K562 (cell line): ENCODE results near the gene ARV1. TPM values are rescaled to one million over a fixed set of nuclear protein-coding genes. Genes with fewer than 3 reads are reported as not detected.

Source experiments
- ATAC-seq: fragments of 200-7000 bp; cut with Tn5 transposase; 3 replicates; pipeline ENCODE4 v1.9.1; 2020; ENCODE audit warnings: moderate library complexity
- BruUV-seq: library from RNA; stranded (reverse); fragments of 400-500 nt; replicated peaks from 2 replicates; lab custom pipeline; 2021; lab: Mats Ljungman, UMichigan
- CTCF ChIA-PET: fragments of 300-600 bp; formaldehyde crosslinking; extraction: SDS; loops from one replicate; lab custom pipeline; 2021; ENCODE audit warnings: low intra/inter-chr PET ratio; lab: Yijun Ruan, JAX
- POLR2A ChIA-PET: fragments of 300-600, 350-650 bp; sonication (Branson Sonifier 250); formaldehyde crosslinking; extraction: SDS; loops from one replicate; lab custom pipeline; 2021; ENCODE audit warnings: antibody characterized with exemption, inconsistent platforms; lab: Yijun Ruan, JAX
- DNase-seq, 4 experiments: peaks; one replicate each; pipeline versions ENCODE4 v3.0.0 to v3.0.0-alpha.2; 2011 to 2018; ENCODE audit warnings: low spot score in 3 of 4, mixed read lengths in 3 of 4; ENCODE audit errors: extremely low read depth in 1 of 4
- FAIRE-seq: peaks from 2 replicates; lab custom pipeline; 2011; peaks lifted over from hg19 to GRCh38; lab: Jason Lieb, UNC
- H2AFZ ChIP-seq: 2 replicates; pipeline ENCODE4 v1.6.0; 2011; ENCODE audit warnings: low read depth, low read length, control low read depth, inconsistent platforms
- H3K27ac ChIP-seq: fragments of 200-600 bp; 3 replicates; pipeline ENCODE4 v1.8.0; 2011; ENCODE audit warnings: low read depth, mild to moderate bottlenecking, control low read depth, inconsistent platforms, low read length, moderate library complexity, mixed read lengths; ENCODE audit errors: extremely low read depth
- H3K27me3 ChIP-seq, 2 experiments: fragments of 300-600 bp in 1 of 2; 2 replicates in 1 of 2; 3 replicates in 1 of 2; pipeline versions ENCODE4 v1.6.0 to v1.8.0; 2011; ENCODE audit warnings: inconsistent platforms in 2 of 2, low read length in 2 of 2, mild to moderate bottlenecking in 1 of 2, mixed read lengths in 1 of 2, moderate library complexity in 1 of 2; ENCODE audit not compliant: control insufficient read depth in 2 of 2, insufficient read depth in 2 of 2
- H3K36me3 ChIP-seq: fragments of 300-600 bp; 3 replicates; pipeline ENCODE4 v1.8.0; 2011; ENCODE audit warnings: mild to moderate bottlenecking, low read length, inconsistent platforms; ENCODE audit not compliant: control insufficient read depth, insufficient read depth
- H3K4me1 ChIP-seq, 2 experiments: fragments of 200-600 bp in 1 of 2; replicated peaks in 1 of 2; 2 replicates in 1 of 2; 3 replicates in 1 of 2; pipeline versions ENCODE4 v1.5.1 to v1.8.0; 2011; ENCODE audit warnings: inconsistent platforms in 2 of 2, low read length in 2 of 2, mild to moderate bottlenecking in 1 of 2, mixed read lengths in 1 of 2, moderate library complexity in 1 of 2; ENCODE audit not compliant: control insufficient read depth in 2 of 2, insufficient read depth in 2 of 2
- H3K4me2 ChIP-seq: 2 replicates; pipeline ENCODE4 v1.6.1; 2011; ENCODE audit warnings: low read length, control low read depth, inconsistent platforms, mixed read lengths; ENCODE audit not compliant: insufficient read depth
- H3K4me3 ChIP-seq: fragments of 200-600 bp; sonication (generic), shearing (Covaris generic); 2 replicates; pipeline ENCODE4 v1.5.1; 2016; ENCODE audit warnings: control low read depth, inconsistent platforms
- H3K79me2 ChIP-seq: fragments of 200-600 bp; 3 replicates; pipeline ENCODE4 v1.8.0; 2011; ENCODE audit warnings: low read length, inconsistent platforms; ENCODE audit not compliant: control insufficient read depth, insufficient read depth
- H3K9ac ChIP-seq, 2 experiments: 2 replicates each; pipeline versions ENCODE4 v1.6.0 to v1.6.1; 2011; ENCODE audit warnings: low read depth in 2 of 2, low read length in 2 of 2, control low read depth in 1 of 2, inconsistent platforms in 1 of 2, mild to moderate bottlenecking in 1 of 2, mixed read lengths in 1 of 2; ENCODE audit not compliant: insufficient read depth in 1 of 2
- H3K9me1 ChIP-seq: one replicate; pipeline ENCODE4 v1.6.0; 2011; ENCODE audit warnings: inconsistent platforms, mild to moderate bottlenecking, low read length, moderate library complexity; ENCODE audit not compliant: control insufficient read depth, insufficient read depth
- H3K9me3 ChIP-seq: replicated peaks from 2 replicates; pipeline ENCODE4 v1.5.1; 2011; ENCODE audit warnings: low read depth, low read length, inconsistent platforms; ENCODE audit not compliant: control insufficient read depth, insufficient read depth
- H4K20me1 ChIP-seq: replicated peaks from 2 replicates; pipeline ENCODE4 v1.6.1; 2011; ENCODE audit warnings: low read length, inconsistent platforms, mixed read lengths; ENCODE audit not compliant: control insufficient read depth, insufficient read depth
- ADNP ChIP-seq: fragments of 200-800 bp; sonication (Bioruptor generic); IDR thresholded peaks from 2 replicates; pipeline ENCODE4 v1.6.1; 2016; ENCODE audit warnings: missing genetic modification characterization, missing compliant biosample characterization
- ARID3A ChIP-seq: IDR thresholded peaks from 2 replicates; pipeline ENCODE4 v1.6.1; 2012; ENCODE audit warnings: low read depth, low read length, improper control_type of control experiment, borderline replicate concordance
- CBFA2T3 ChIP-seq: fragments of 450-650 bp; IDR thresholded peaks from 2 replicates; pipeline ENCODE4 v1.6.1; 2017
- ELF2 ChIP-seq: fragments of 250-450 bp; sonication (Bioruptor Pico); IDR thresholded peaks from 2 replicates; pipeline ENCODE4 v1.5.0; 2021; ENCODE audit warnings: mild to moderate bottlenecking
- EP300 ChIP-seq: IDR thresholded peaks from 2 replicates; pipeline ENCODE4 v1.6.1; 2012; ENCODE audit warnings: low read length, improper control_type of control experiment
- ETV6 ChIP-seq, 3 experiments: fragments of 150-350 bp in 1 of 3; sonication (generic) in 1 of 3; formaldehyde crosslinking in 1 of 3; IDR thresholded peaks; 2 replicates each; pipeline versions ENCODE4 v1.6.1 to v1.8.0; 2014 to 2022; ENCODE audit warnings: borderline replicate concordance in 2 of 3, low read depth in 2 of 3, antibody characterized with exemption in 1 of 3, low read length in 1 of 3, mild to moderate bottlenecking in 1 of 3, missing genetic modification reagents in 1 of 3
- FOSL1 ChIP-seq: fragments of 200-800 bp; sonication (Bioruptor generic); conservative IDR thresholded peaks from 2 replicates; pipeline ENCODE4 v1.6.1; 2016; ENCODE audit warnings: missing genetic modification characterization, missing compliant biosample characterization
- GTF2E2 ChIP-seq: fragments of 200-800 bp; sonication (Bioruptor generic); IDR thresholded peaks from 2 replicates; pipeline ENCODE4 v1.6.1; 2016; ENCODE audit warnings: missing genetic modification characterization, missing compliant biosample characterization
- HLTF ChIP-seq: fragments of 450-650 bp; IDR thresholded peaks from 2 replicates; pipeline ENCODE4 v1.6.1; 2016
- MBD2 ChIP-seq: sonication (generic); IDR thresholded peaks from 2 replicates; pipeline ENCODE4 v1.6.1; 2016; ENCODE audit warnings: low read depth, borderline replicate concordance
- PHF21A ChIP-seq: fragments of 450-650 bp; IDR thresholded peaks from 2 replicates; pipeline ENCODE4 v1.6.1; 2017; ENCODE audit warnings: low read depth, borderline replicate concordance
- PREB ChIP-seq: sonication (generic); formaldehyde crosslinking; IDR thresholded peaks from 2 replicates; pipeline ENCODE4 v1.8.1; 2023; ENCODE audit warnings: mild to moderate bottlenecking, missing genetic modification reagents
- SNAPC5 ChIP-seq: fragments of 250-450 bp; sonication (Bioruptor Pico); IDR thresholded peaks from 2 replicates; pipeline ENCODE4 v1.8.0; 2021; ENCODE audit warnings: moderate library complexity, mild to moderate bottlenecking, inconsistent platforms
- STAG1 ChIP-seq: sonication (generic); formaldehyde crosslinking; IDR thresholded peaks from 2 replicates; pipeline ENCODE4 v1.5.0; 2020; ENCODE audit warnings: missing genetic modification reagents, borderline replicate concordance
- USF1 ChIP-seq: sonication (generic); formaldehyde crosslinking; IDR thresholded peaks from 2 replicates; pipeline ENCODE4 v1.9.0; 2022; ENCODE audit warnings: mild to moderate bottlenecking, missing genetic modification reagents
- USF2 ChIP-seq: sonication (generic); formaldehyde crosslinking; IDR thresholded peaks from 2 replicates; pipeline ENCODE4 v1.5.0; 2020; ENCODE audit warnings: missing genetic modification reagents
- WGBS: fragments of 100-300 bp; shearing (Covaris generic); methylation state at CpG from one replicate; pipeline ENCODE4 v1.1.6; 2016; ENCODE audit warnings: low coverage, mixed read lengths; ENCODE audit not compliant: insufficient coverage; ENCODE audit errors: missing lambda C conversion rate; 5-methylcytosine and 5-hydroxymethylcytosine counted together
- in situ Hi-C: fragments of 300-500 bp; cut with MboI; formaldehyde crosslinking; loops from 4 replicates; pipeline ENCODE4 v1.15.0; 2018; ENCODE audit warnings: inconsistent platforms, mixed read lengths
- intact Hi-C: fragments of 100-400 bp; cut with micrococcal nuclease; formaldehyde crosslinking; loops from 2 replicates; pipeline ENCODE4 v1.14.2; 2022
- polyA plus RNA-seq, 8 experiments: library from polyadenylated mRNA; depleted of rRNA in 4 of 8; stranded (reverse) in 5 of 8; unstranded in 3 of 8; fragments of >200 nt; fragmentation: Nextera tagmentation in 2 of 8; fragmentation: Illumina TruSeq in 1 of 8; extraction: Ambion mirVana in 2 of 8; extraction: Trizol in 1 of 8; gene quantifications; 2 replicates each; pipeline versions ENCODE4 v1.2.1 to v1.2.3, GENCODE V29; 2011 to 2014; ENCODE audit warnings: inconsistent platforms in 1 of 8, missing spikeins in 1 of 8
- total RNA-seq, 7 experiments: library from RNA; depleted of rRNA in 6 of 7; stranded (reverse); fragments of >200 nt in 6 of 7; fragmentation: Illumina TruSeq in 2 of 7; extraction: Trizol in 2 of 7; gene quantifications; 2 replicates each; pipeline versions ENCODE4 v1.2.1 to v1.2.3, GENCODE V29; 2011 to 2021; ENCODE audit warnings: low replicate concordance in 1 of 7

The ARV1 gene
- total and polyA plus RNA-seq, 9 of the 15 experiments (the other 6 are each of a cell fraction or from before 2014, with no cell fraction given) = 54.8 to 139 (median 74.0) TPM

GRCh38 chr1:230971771-230972170 lies 7.1 kb upstream of the ARV1 start (continued):
- TF ChIP-seq USF2 (CRISPR knock-in tag) = no peak
- TF ChIP-seq PHF21A = no peak

- 30% methylated on average over 1 of the region's 1 CpG for WGBS
- Histone ChIP-seq H3K9me3 (no peaks in the 10 kb centered on the region; the same call in 1 of the 2 replicates), H3K9me1 (no peaks in the 10 kb centered on the region), H3K36me3 (peaks cover 13% of the 10 kb centered on the region; the same call in 2 of the 3 replicates), H3K4me1 (peaks cover under 1 to 9% of the 10 kb centered on the region in 2 experiments; a peak in 3 of 5 replicates), H3K9ac (no peak overlapping the region), H3K79me2 (peaks cover 14% of the 10 kb centered on the region), H3K27ac (no peak overlapping the region), H4K20me1 (peaks cover 5% of the 10 kb centered on the region), H2AFZ (no peak overlapping the region), H3K4me3 (no peak overlapping the region), H3K27me3 (no peaks in the 10 kb centered on the region), H3K4me2 (no peak overlapping the region)
- BruUV-seq = no TSS peak
- ATAC-seq (peak; percentile 39; the same call in 2 of the 3 replicates), DNase-seq (no peak), FAIRE-seq (no peak)
- ChIA-PET CTCF (no interaction called here), POLR2A (interaction anchor here (0.7 to 2.4 kb wide), 7 partner anchors 9 to 201 kb away, joined by 3 to 15 read pairs (median 5); no protein-coding TSS in a partner anchor)
- in situ Hi-C loops = no loop called here
- intact Hi-C loops = no loop called here
- TF ChIP-seq STAG1 = no peak
- no peak for TF ChIP-seq MBD2
- no peak for TF ChIP-seq HLTF
- TF ChIP-seq ETV6 (IDR thresholded peaks at IDR 0.05; ENCODE audit: borderline replicate concordance in 1 of 2, low read depth in 2 of 2, low read length in 1 of 2) = peak in 1 of 2 experiments; percentile 74; a peak in 2 of 4 replicates
- no peak for TF ChIP-seq ETV6 (CRISPR knock-in tag; IDR thresholded peaks at IDR 0.05; ENCODE audit: borderline replicate concordance)
- TF ChIP-seq PREB = no peak
- no peak for TF ChIP-seq USF1 (CRISPR knock-in tag)
- no peak for TF ChIP-seq FOSL1 (tag)
- no peak for TF ChIP-seq ADNP (tag)
- no peak for TF ChIP-seq ELF2 (CRISPR knock-in tag)
- TF ChIP-seq CBFA2T3 = no peak
- no peak for TF ChIP-seq EP300
- no peak for TF ChIP-seq ARID3A
- no peak for TF ChIP-seq GTF2E2
- no peak for TF ChIP-seq SNAPC5
Observed at GRCh38 chr1:230972855-230973271, 6.0 kb upstream of the ARV1 start.
